GM23248 (cell line): ENCODE measurements around the gene PGAP2. TPM values are rescaled to one million over a fixed set of nuclear protein-coding genes. Genes with fewer than 3 reads are reported as not detected.

ENCODE experiments used
- DNase-seq: peaks from one replicate; pipeline ENCODE4 v3.0.0-alpha.2; 2015
- H2AFZ ChIP-seq: fragments of 200-600 bp; sonication (generic); 2 replicates; pipeline ENCODE4 v1.6.1; 2016; ENCODE audit warnings: antibody characterized with exemption
- H3F3A ChIP-seq: fragments of 200-600 bp; sonication (generic); 2 replicates; pipeline ENCODE4 v1.6.1; 2016; ENCODE audit warnings: mild to moderate bottlenecking, antibody characterized with exemption, mixed run types; ENCODE audit not compliant: insufficient read depth
- H3K27ac ChIP-seq: fragments of 200-600 bp; sonication (generic); 2 replicates; pipeline ENCODE4 v1.5.1; 2016; ENCODE audit warnings: mild to moderate bottlenecking
- H3K27me3 ChIP-seq: fragments of 200-600 bp; sonication (generic); replicated peaks from 2 replicates; pipeline ENCODE4 v1.6.1; 2016; ENCODE audit warnings: mild to moderate bottlenecking; ENCODE audit not compliant: insufficient read depth
- H3K36me3 ChIP-seq: fragments of 200-600 bp; sonication (generic); 2 replicates; pipeline ENCODE4 v1.6.1; 2016; ENCODE audit warnings: low read depth, mild to moderate bottlenecking
- H3K4me1 ChIP-seq: fragments of 200-600 bp; sonication (generic); 2 replicates; pipeline ENCODE4 v1.6.1; 2016; ENCODE audit warnings: mild to moderate bottlenecking; ENCODE audit not compliant: insufficient read depth
- H3K4me2 ChIP-seq: fragments of 200-600 bp; sonication (generic); one replicate; pipeline ENCODE4 v1.6.1; 2016; ENCODE audit warnings: mild to moderate bottlenecking; ENCODE audit not compliant: unreplicated experiment
- H3K4me3 ChIP-seq: fragments of 200-600 bp; sonication (generic); 2 replicates; pipeline ENCODE4 v1.5.1; 2016; ENCODE audit warnings: mild to moderate bottlenecking
- H3K79me2 ChIP-seq: fragments of 200-600 bp; sonication (generic); 2 replicates; pipeline ENCODE4 v1.6.1; 2016; ENCODE audit warnings: mild to moderate bottlenecking; ENCODE audit not compliant: insufficient read depth
- H3K9ac ChIP-seq: fragments of 200-600 bp; sonication (generic); 2 replicates; pipeline ENCODE4 v1.6.1; 2016; ENCODE audit warnings: mild to moderate bottlenecking
- H3K9me2 ChIP-seq: fragments of 200-600 bp; sonication (generic); 2 replicates; pipeline ENCODE4 v1.6.1; 2016; ENCODE audit warnings: mixed run types, mild to moderate bottlenecking, moderate library complexity; ENCODE audit not compliant: insufficient read depth
- H3K9me3 ChIP-seq: fragments of 200-600 bp; sonication (generic); one replicate; pipeline ENCODE4 v1.6.1; 2017; ENCODE audit warnings: low read depth
- H4K20me1 ChIP-seq: fragments of 200-600 bp; sonication (generic); 2 replicates; pipeline ENCODE4 v1.6.0; 2016; ENCODE audit not compliant: insufficient read depth
- EZH2 ChIP-seq: fragments of 200-600 bp; sonication (generic); IDR thresholded peaks from 2 replicates; pipeline ENCODE4 v1.6.1; 2018; ENCODE audit warnings: antibody characterized with exemption, mild to moderate bottlenecking; ENCODE audit not compliant: insufficient read depth, poor library complexity, severe bottlenecking
- EZH2phosphoT487 ChIP-seq: fragments of 200-600 bp; sonication (generic); IDR thresholded peaks from 2 replicates; pipeline ENCODE4 v1.6.1; 2018; ENCODE audit warnings: antibody characterized with exemption, moderate library complexity, mild to moderate bottlenecking, low read depth; ENCODE audit not compliant: insufficient read depth
- WGBS, 2 experiments: methylation state at CpG; one replicate each; pipeline ENCODE4 v1.1.6; 2015 to 2017; ENCODE audit warnings: low lambda C conversion rate in 2 of 2, low coverage in 1 of 2; ENCODE audit errors: missing lambda C conversion rate in 2 of 2; 5-methylcytosine and 5-hydroxymethylcytosine counted together
- in situ Hi-C: fragments of 300-500 bp; cut with MboI; formaldehyde crosslinking; loops from 2 replicates; pipeline ENCODE4 v1.15.0; 2020
- polyA plus RNA-seq: library from polyadenylated mRNA; unstranded; fragments of >200 nt; fragmentation: Nextera tagmentation; extraction: Ambion mirVana; gene quantifications from 2 replicates; pipeline ENCODE4 v1.2.1, GENCODE V29; 2016
- small RNA-seq: library from RNA; depleted of rRNA; stranded (forward); fragments of <200 nt; gene quantifications from one replicate; pipeline ENCODE3, GENCODE V24; 2014; ENCODE audit warnings: low read depth, low replicate concordance
- total RNA-seq: library from RNA; depleted of rRNA; stranded (reverse); fragments of >200 nt; shearing (Covaris generic); gene quantifications from 2 replicates; pipeline ENCODE4 v1.2.3, GENCODE V29; 2014; rRNA removed

The PGAP2 gene
- total and polyA plus RNA-seq, 2 experiments from 2014 or later, result 14.7 to 19.0 TPM

DNA sequence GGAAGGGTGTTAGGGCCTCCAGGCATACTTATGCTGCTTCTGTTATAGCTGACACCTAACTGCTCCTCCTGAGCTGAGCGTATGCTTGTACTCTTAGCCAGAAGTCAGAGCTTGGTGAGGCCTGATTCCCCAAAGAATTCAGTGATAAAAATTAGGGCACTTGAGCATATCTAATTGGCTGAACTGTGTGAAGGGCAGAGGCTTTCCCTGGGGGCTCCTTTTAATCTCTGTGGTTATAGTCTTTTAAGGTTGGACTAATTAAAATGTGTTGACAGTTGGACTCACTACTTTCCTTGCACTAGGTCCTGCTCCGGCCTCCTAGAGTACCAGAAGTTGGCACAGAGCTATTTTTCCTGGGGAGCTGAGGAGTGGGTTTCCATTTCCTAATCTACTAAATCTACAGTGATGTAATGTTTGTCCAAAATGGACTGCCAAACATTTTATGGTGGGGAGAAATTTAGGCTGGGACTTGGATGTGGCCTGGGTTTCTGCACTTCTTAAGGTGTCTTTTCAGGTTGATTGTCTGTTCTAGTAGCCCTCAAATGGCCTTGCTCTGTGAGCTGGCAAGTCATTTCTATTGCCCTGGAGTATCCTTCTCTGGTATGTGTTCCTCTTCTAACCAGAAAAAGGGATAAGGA is 65.5 kb downstream of the PGAP2 start:
- Histone ChIP-seq H3K4me3 (no peak overlapping the region), H3K79me2 (peaks cover 37% of the 10 kb centered on the region), H3K9me2 (no peaks in the 10 kb centered on the region), H4K20me1 (no peaks in the 10 kb centered on the region), H3K27ac (no peak overlapping the region), H3K9ac (no peak overlapping the region), H3F3A (no peaks in the 10 kb centered on the region), H3K4me2 (no peak overlapping the region), H3K36me3 (no peaks in the 10 kb centered on the region), H2AFZ (no peak overlapping the region), H3K27me3 (no peaks in the 10 kb centered on the region), H3K9me3 (no peaks in the 10 kb centered on the region), H3K4me1 (no peaks in the 10 kb centered on the region)
- WGBS, 2 experiments, result 85 to 89% methylated on average over 2 of the region's 2 CpGs
- in situ Hi-C loops, result no loop called here
- DNase-seq, result no peak
- no peak for TF ChIP-seq EZH2phosphoT487
- no peak for TF ChIP-seq EZH2

Small RNA genes within 50 kb of the gene (small RNA-seq; reads per million reads assigned to genes)
- gene RNU7-50P, result not detected

Other genes with a start within 250 kb of the PGAP2 start
- not detected in 2 replicates for gene ART5, start 166.6 kb upstream of the PGAP2 start, total RNA-seq
- 0.23 TPM in 1 of 2 replicates, not detected in the other for gene ART5, start 166.6 kb upstream of the PGAP2 start, polyA plus RNA-seq
- not detected in 2 replicates for gene ART1, start 163.4 kb upstream of the PGAP2 start, total RNA-seq
- gene ART1, start 163.4 kb upstream of the PGAP2 start, polyA plus RNA-seq, result not detected in 2 replicates
- gene CHRNA10, start 137.2 kb upstream of the PGAP2 start, total RNA-seq, result 0.51 and 0.65 TPM in 2 replicates
- 0.28 and 0.44 TPM in 2 replicates for gene CHRNA10, start 137.2 kb upstream of the PGAP2 start, polyA plus RNA-seq
- 79.3 and 142 TPM in 2 replicates for gene NUP98, start 11.0 kb upstream of the PGAP2 start, total RNA-seq
- 25.6 and 30.5 TPM in 2 replicates for gene NUP98, start 11.0 kb upstream of the PGAP2 start, polyA plus RNA-seq
- 42.0 and 45.5 TPM in 2 replicates for gene RHOG, start 32.4 kb downstream of the PGAP2 start, total RNA-seq
- gene RHOG, start 32.4 kb downstream of the PGAP2 start, polyA plus RNA-seq, result 59.5 and 61.4 TPM in 2 replicates
- gene STIM1, start 47.1 kb downstream of the PGAP2 start, total RNA-seq, result 24.6 and 63.4 TPM in 2 replicates
- 22.0 and 22.3 TPM in 2 replicates for gene STIM1, start 47.1 kb downstream of the PGAP2 start, polyA plus RNA-seq